Neuronal stem cell (in vitro differentiated cells): Measurements from ENCODE around the gene MYOF.

Source experiments
- DNase-seq: peaks from one replicate; pipeline ENCODE4 v3.0.0-alpha.2; 2013; ENCODE audit warnings: low spot score
- H2AFZ ChIP-seq: one replicate; pipeline ENCODE4 v1.6.1; 2013; ENCODE audit warnings: mild to moderate bottlenecking, low read length, inconsistent platforms
- H2AK5ac ChIP-seq: 2 replicates; pipeline ENCODE4 v1.6.1; 2013; ENCODE audit warnings: low read depth, mild to moderate bottlenecking, inconsistent platforms, low read length, moderate library complexity, mixed read lengths
- H2BK120ac ChIP-seq: 2 replicates; pipeline ENCODE4 v1.6.1; 2013; ENCODE audit warnings: low read depth, mild to moderate bottlenecking, inconsistent platforms, low read length, moderate library complexity, mixed read lengths
- H2BK12ac ChIP-seq: one replicate; pipeline ENCODE4 v1.6.1; 2013; ENCODE audit warnings: low read length, inconsistent platforms
- H2BK15ac ChIP-seq: 2 replicates; pipeline ENCODE4 v1.6.1; 2013; ENCODE audit warnings: mild to moderate bottlenecking, low read length, inconsistent platforms, mixed read lengths
- H2BK5ac ChIP-seq: one replicate; pipeline ENCODE4 v1.6.1; 2013; ENCODE audit warnings: inconsistent platforms, mild to moderate bottlenecking, low read length, moderate library complexity
- H3K14ac ChIP-seq: one replicate; pipeline ENCODE4 v1.6.1; 2013; ENCODE audit warnings: low read length, inconsistent platforms
- H3K18ac ChIP-seq: 2 replicates; pipeline ENCODE4 v1.6.1; 2013; ENCODE audit warnings: low read length, inconsistent platforms
- H3K23ac ChIP-seq: 2 replicates; pipeline ENCODE4 v1.6.1; 2013; ENCODE audit warnings: low read depth, mild to moderate bottlenecking, mixed read lengths, low read length, inconsistent platforms; ENCODE audit not compliant: poor library complexity
- H3K27ac ChIP-seq: replicated peaks from 3 replicates; pipeline ENCODE4 v1.5.1; 2013; ENCODE audit warnings: low read length, inconsistent platforms
- H3K27me3 ChIP-seq, 3 experiments: 2 replicates each; pipeline ENCODE4 v1.6.1; 2013; ENCODE audit warnings: low read length in 3 of 3, mild to moderate bottlenecking in 2 of 3, inconsistent platforms in 1 of 3, low read depth in 1 of 3, mixed read lengths in 1 of 3, moderate library complexity in 1 of 3; ENCODE audit not compliant: control insufficient read depth in 3 of 3, insufficient read depth in 3 of 3
- H3K36me3 ChIP-seq, 2 donors: replicated peaks in 1 of 2; 2 replicates each; pipeline ENCODE4 v1.6.1; 2013; ENCODE audit warnings: low read length in 2 of 2; ENCODE audit not compliant: control insufficient read depth in 2 of 2, insufficient read depth in 2 of 2
- H3K4ac ChIP-seq: 2 replicates; pipeline ENCODE4 v1.6.1; 2013; ENCODE audit warnings: inconsistent platforms, mild to moderate bottlenecking, low read length, moderate library complexity
- H3K4me1 ChIP-seq, 2 donors: 1 replicate in 1 of 2; 2 replicates in 1 of 2; pipeline ENCODE4 v1.6.1; 2013; ENCODE audit warnings: low read length in 2 of 2, low read depth in 1 of 2; ENCODE audit not compliant: control insufficient read depth in 2 of 2, insufficient read depth in 1 of 2
- H3K4me2 ChIP-seq: one replicate; pipeline ENCODE4 v1.6.1; 2013; ENCODE audit warnings: mild to moderate bottlenecking, low read length, inconsistent platforms; ENCODE audit not compliant: insufficient read depth, poor library complexity, severe bottlenecking
- H3K4me3 ChIP-seq, 2 donors: 2 replicates each; pipeline ENCODE4 v1.5.1; 2013; ENCODE audit warnings: low read length in 2 of 2, mild to moderate bottlenecking in 2 of 2, inconsistent platforms in 1 of 2, moderate library complexity in 1 of 2
- H3K79me1 ChIP-seq: one replicate; pipeline ENCODE4 v1.6.1; 2013; ENCODE audit warnings: low read depth, mild to moderate bottlenecking, inconsistent platforms, low read length, moderate library complexity
- H3K9ac ChIP-seq: one replicate; pipeline ENCODE4 v1.6.1; 2013; ENCODE audit warnings: mild to moderate bottlenecking, low read depth, low read length, inconsistent platforms; ENCODE audit not compliant: poor library complexity
- H3K9me3 ChIP-seq, 2 donors: replicated peaks in 1 of 2; 2 replicates each; pipeline versions ENCODE3 to v1.6.1; 2013; ENCODE audit warnings: low read length in 2 of 2, mild to moderate bottlenecking in 2 of 2, inconsistent platforms in 1 of 2, low read depth in 1 of 2, mixed read lengths in 1 of 2, moderate library complexity in 1 of 2; ENCODE audit not compliant: control insufficient read depth in 2 of 2, insufficient read depth in 1 of 2
- H4K8ac ChIP-seq: one replicate; pipeline ENCODE4 v1.6.1; 2013; ENCODE audit warnings: low read depth, mild to moderate bottlenecking, inconsistent platforms, low read length, moderate library complexity
- H4K91ac ChIP-seq: one replicate; pipeline ENCODE4 v1.6.1; 2013; ENCODE audit warnings: low read length, low read depth, mild to moderate bottlenecking, inconsistent platforms; ENCODE audit not compliant: poor library complexity
- WGBS, 2 donors: extraction: QIAGEN DNeasy Blood & Tissue Kit; methylation state at CpG; one replicate each; pipeline ENCODE4 v1.1.7; 2013; ENCODE audit warnings: missing lambda C conversion rate in 2 of 2, mixed read lengths in 1 of 2; ENCODE audit not compliant: insufficient read length in 2 of 2, insufficient replicate concordance in 1 of 2; ENCODE audit errors: extremely low coverage in 2 of 2; 5-methylcytosine and 5-hydroxymethylcytosine counted together

Gene MYOF

GRCh38 chr10:93403152-93404047 lies 78.7 kb downstream of the MYOF start:
- no peak overlapping the region for H3K27ac ChIP-seq
- no peak overlapping the region for H2BK120ac ChIP-seq
- no peak overlapping the region for H3K23ac ChIP-seq
- H3K4me3 ChIP-seq: no peak overlapping the region
- peaks cover 0 to 8% of the 10 kb centered on the region in 2 donors for H3K36me3 ChIP-seq
- no peaks in the 10 kb centered on the region for H3K79me1 ChIP-seq
- H4K91ac ChIP-seq: no peak overlapping the region
- H3K9me3 ChIP-seq: no peaks in the 10 kb centered on the region
- H3K14ac ChIP-seq: no peak overlapping the region
- no peak overlapping the region for H2BK12ac ChIP-seq
- H3K27me3 ChIP-seq: no peaks in the 10 kb centered on the region
- no peak overlapping the region for H4K8ac ChIP-seq
- no peak overlapping the region for H2AK5ac ChIP-seq
- peaks cover 2 to 9% of the 10 kb centered on the region in 2 donors for H3K4me1 ChIP-seq
- no peak overlapping the region for H2AFZ ChIP-seq
- H2BK15ac ChIP-seq: no peak overlapping the region
- no peak for DNase-seq
- no peak overlapping the region for H3K4me2 ChIP-seq
- H3K9ac ChIP-seq: no peak overlapping the region
- WGBS, 2 donors: no CpG with 5 or more reads among the region's 1 CpG
- no peak overlapping the region for H3K4ac ChIP-seq
- H2BK5ac ChIP-seq: no peak overlapping the region
- no peak overlapping the region for H3K18ac ChIP-seq

DNA sequence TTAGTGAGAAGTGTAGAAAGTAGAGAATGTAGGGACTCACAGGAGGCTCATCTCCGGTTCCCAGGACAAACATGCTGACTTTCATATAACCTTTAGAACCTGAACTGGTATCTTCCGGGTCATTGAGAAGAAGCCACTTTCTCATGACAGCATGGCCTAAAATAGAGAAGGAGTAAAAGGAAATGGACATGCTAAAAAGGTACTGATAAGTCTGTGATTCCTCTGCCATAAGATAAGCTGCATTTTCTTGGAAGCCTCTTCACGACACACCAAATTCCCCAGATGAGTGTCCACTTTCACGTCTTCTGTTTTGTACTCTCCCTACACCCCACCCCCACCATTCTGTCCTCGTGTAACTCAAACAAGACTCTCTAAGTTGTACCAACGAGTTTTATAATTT lies 79.9 kb downstream of the MYOF start:
- H3K4me3 ChIP-seq: no peak overlapping the region
- peaks cover 0 to 15% of the 10 kb centered on the region in 2 donors for H3K36me3 ChIP-seq
- WGBS, 2 donors: no CpG with 5 or more reads among the region's 6 CpGs

DNA sequence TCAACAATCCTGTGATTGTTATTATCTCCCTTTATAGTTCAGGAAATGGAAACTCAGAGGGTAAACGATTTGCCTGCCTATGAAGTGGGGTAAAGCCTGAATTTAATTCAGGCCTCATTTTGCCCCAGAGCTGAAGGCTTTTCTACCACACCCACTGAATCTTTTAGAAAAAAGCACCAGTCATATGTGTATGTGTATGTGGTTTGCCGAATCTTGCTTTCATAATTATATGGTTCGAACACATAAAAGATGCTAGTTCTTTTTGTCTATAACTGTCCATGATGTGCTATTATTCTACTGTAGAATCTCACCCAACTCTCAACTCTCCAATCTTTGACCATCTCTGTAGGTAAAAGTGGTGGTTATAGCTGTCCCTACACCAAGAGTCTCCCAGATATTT lies 83.6 kb downstream of the MYOF start:
- no peak overlapping the region for H2BK5ac ChIP-seq
- no peak overlapping the region for H4K91ac ChIP-seq
- H3K4me3 ChIP-seq: no peak overlapping the region
- H2AFZ ChIP-seq: no peak overlapping the region
- no peaks in the 10 kb centered on the region for H3K9me3 ChIP-seq
- H3K4me1 ChIP-seq: no peaks in the 10 kb centered on the region
- H3K23ac ChIP-seq: no peak overlapping the region
- H3K36me3 ChIP-seq: peaks cover 0 to 16% of the 10 kb centered on the region in 2 donors
- H2BK120ac ChIP-seq: no peak overlapping the region
- no peaks in the 10 kb centered on the region for H3K79me1 ChIP-seq
- H3K27ac ChIP-seq: no peak overlapping the region
- H4K8ac ChIP-seq: no peak overlapping the region
- no peak for DNase-seq
- no peak overlapping the region for H2BK15ac ChIP-seq
- H2BK12ac ChIP-seq: no peak overlapping the region
- no peak overlapping the region for H2AK5ac ChIP-seq
- no peak overlapping the region for H3K18ac ChIP-seq
- no peak overlapping the region for H3K4ac ChIP-seq
- H3K9ac ChIP-seq: no peak overlapping the region
- H3K4me2 ChIP-seq: no peak overlapping the region
- H3K14ac ChIP-seq: no peak overlapping the region
- no CpG with 5 or more reads among the region's 3 CpGs for WGBS, 2 donors
- H3K27me3 ChIP-seq: no peaks in the 10 kb centered on the region

More for the DNA sequence above, 79.9 kb downstream of the MYOF start:
- Histone ChIP-seq H2AK5ac (no peak overlapping the region), H3K27me3 (no peaks in the 10 kb centered on the region), H3K4me1 (peaks cover 2 to 9% of the 10 kb centered on the region in 2 donors), H2BK12ac (no peak overlapping the region), H3K9me3 (no peaks in the 10 kb centered on the region), H4K8ac (no peak overlapping the region), H3K9ac (no peak overlapping the region), H3K14ac (no peak overlapping the region), H3K4me2 (no peak overlapping the region), H4K91ac (no peak overlapping the region), H3K4ac (no peak overlapping the region), H2BK120ac (no peak overlapping the region), H2BK5ac (no peak overlapping the region), H3K27ac (no peak overlapping the region), H2AFZ (no peak overlapping the region), H3K23ac (no peak overlapping the region), H2BK15ac (no peak overlapping the region), H3K79me1 (no peaks in the 10 kb centered on the region), H3K18ac (no peak overlapping the region)
- DNase-seq: no peak

DNA sequence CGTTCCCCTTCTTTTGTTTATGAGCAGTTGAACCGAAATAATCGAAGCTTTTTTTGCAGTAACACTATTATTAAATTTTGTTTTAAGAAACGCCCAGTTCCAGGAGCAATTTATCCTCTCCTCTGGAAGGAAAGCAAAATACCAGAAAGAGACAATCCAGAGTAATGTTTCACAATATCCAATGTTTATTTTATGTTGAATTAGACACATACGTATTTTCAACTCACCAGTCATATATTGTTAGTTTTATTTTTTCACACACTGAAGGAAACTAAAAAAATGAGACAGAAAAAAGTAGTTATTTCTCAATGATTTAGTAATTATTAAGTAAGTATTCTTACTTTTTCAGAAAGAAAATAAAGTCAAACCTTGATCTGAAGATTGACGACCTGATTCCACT lies 85.1 kb downstream of the MYOF start:
- Histone ChIP-seq H3K4me2 (no peak overlapping the region), H2BK15ac (no peak overlapping the region), H3K23ac (no peak overlapping the region), H2BK12ac (no peak overlapping the region), H3K9me3 (no peaks in the 10 kb centered on the region), H3K14ac (no peak overlapping the region), H4K91ac (no peak overlapping the region), H3K18ac (no peak overlapping the region), H3K79me1 (no peaks in the 10 kb centered on the region), H3K4me1 (peaks cover 0 to 5% of the 10 kb centered on the region in 2 donors), H2BK5ac (no peak overlapping the region), H2BK120ac (no peak overlapping the region), H4K8ac (no peak overlapping the region), H3K4me3 (no peak overlapping the region), H2AFZ (no peak overlapping the region), H3K9ac (no peak overlapping the region), H3K4ac (no peak overlapping the region), H2AK5ac (no peak overlapping the region), H3K36me3 (peaks cover 0 to 16% of the 10 kb centered on the region in 2 donors), H3K27me3 (no peaks in the 10 kb centered on the region), H3K27ac (no peak overlapping the region)
- WGBS, 2 donors: no CpG with 5 or more reads among the region's 6 CpGs
- no peak for DNase-seq
